HL-60 (cell line): ENCODE measurements around the gene NADK.

Experiments used
- DNase-seq, 2 experiments: peaks; one replicate each; pipeline ENCODE4 v3.0.0-alpha.2; 2010 to 2020; ENCODE audit warnings: low read depth in 1 of 2, low spot score in 1 of 2
- H3K27ac ChIP-seq: fragments of 250-450 bp; sonication (Bioruptor Pico); replicated peaks from 2 replicates; pipeline ENCODE4 v1.5.1; 2020; ENCODE audit warnings: mild to moderate bottlenecking, moderate library complexity
- H3K27me3 ChIP-seq: fragments of 250-450 bp; sonication (Bioruptor Pico); 2 replicates; pipeline ENCODE4 v1.5.1; 2021; ENCODE audit warnings: mild to moderate bottlenecking, moderate library complexity; ENCODE audit not compliant: insufficient read depth, poor library complexity, severe bottlenecking
- H3K4me3 ChIP-seq: replicated peaks from 2 replicates; pipeline ENCODE4 v1.5.1; 2011; ENCODE audit warnings: mild to moderate bottlenecking, control low read depth, low read length; ENCODE audit not compliant: insufficient read depth
- CTCF ChIP-seq: IDR thresholded peaks from one replicate; pipeline ENCODE4 v1.5.1; 2011; ENCODE audit warnings: low read length, control low read depth, inconsistent platforms; ENCODE audit not compliant: insufficient read depth
- GABPA ChIP-seq: IDR thresholded peaks from 2 replicates; pipeline ENCODE4 v1.6.1; 2012; ENCODE audit warnings: low read depth
- POLR2AphosphoS5 ChIP-seq: IDR thresholded peaks from 2 replicates; pipeline ENCODE4 v1.6.1; 2012; ENCODE audit warnings: low read depth
- REST ChIP-seq: IDR thresholded peaks from 2 replicates; pipeline ENCODE4 v1.6.1; 2012; ENCODE audit warnings: low read depth; ENCODE audit not compliant: insufficient replicate concordance
- SPI1 ChIP-seq: IDR thresholded peaks from 2 replicates; pipeline ENCODE4 v1.6.1; 2012; ENCODE audit warnings: low read depth, mild to moderate bottlenecking, borderline replicate concordance

NADK gene

GRCh38 chr1:1815606-1816281 lies 37.5 kb upstream of the NADK start:
- no peak for DNase-seq
- H3K4me3 ChIP-seq = no peak overlapping the region
- no peaks in the 10 kb centered on the region for H3K27me3 ChIP-seq
- H3K27ac ChIP-seq = no peak overlapping the region
- TF ChIP-seq GABPA (no peak), CTCF (no peak), SPI1 (no peak), REST (no peak), POLR2AphosphoS5 (peak; percentile 44; the same call in 1 of the 2 replicates)

GRCh38 chr1:1809489-1809888 lies 31.2 kb upstream of the NADK start:
- no peaks in the 10 kb centered on the region for H3K27me3 ChIP-seq
- no peak for TF ChIP-seq SPI1
- no peak for TF ChIP-seq GABPA
- TF ChIP-seq REST = no peak
- no peak for TF ChIP-seq CTCF
- no peak for DNase-seq
- H3K4me3 ChIP-seq = no peak overlapping the region
- H3K27ac ChIP-seq = no peak overlapping the region

GRCh38 chr1:1808206-1808605 lies 29.9 kb upstream of the NADK start:
- Histone ChIP-seq H3K4me3 (no peak overlapping the region), H3K27me3 (no peaks in the 10 kb centered on the region), H3K27ac (no peak overlapping the region)
- DNase-seq = no peak
- TF ChIP-seq CTCF (no peak), REST (no peak), GABPA (no peak), POLR2AphosphoS5 (no peak), SPI1 (no peak)
